Glutamatergic neuron (in vitro differentiated cells): ENCODE data around the gene ARHGAP4. TPM values are rescaled to one million over a fixed set of nuclear protein-coding genes. Genes with fewer than 3 reads are reported as not detected.

Experiments
- DNase-seq: peaks from one replicate; pipeline ENCODE4 v3.0.0; 2022
- H3K27ac Mint-ChIP-seq: one replicate; pipeline ENCODE4 v1.8.0; 2020; ENCODE audit warnings: mild to moderate bottlenecking, mixed read lengths, inconsistent platforms; ENCODE audit not compliant: unreplicated experiment
- H3K27me3 Mint-ChIP-seq: one replicate; pipeline ENCODE4 v1.8.0; 2020; ENCODE audit warnings: mild to moderate bottlenecking, moderate library complexity, mixed read lengths, inconsistent platforms; ENCODE audit not compliant: unreplicated experiment
- H3K36me3 Mint-ChIP-seq: one replicate; pipeline ENCODE4 v1.8.0; 2020; ENCODE audit warnings: mild to moderate bottlenecking, mixed read lengths, inconsistent platforms; ENCODE audit not compliant: unreplicated experiment
- H3K4me1 Mint-ChIP-seq: one replicate; pipeline ENCODE4 v1.8.0; 2020; ENCODE audit warnings: mild to moderate bottlenecking, low read depth, mixed read lengths, inconsistent platforms; ENCODE audit not compliant: unreplicated experiment
- H3K4me3 Mint-ChIP-seq: one replicate; pipeline ENCODE4 v1.8.0; 2020; ENCODE audit warnings: mild to moderate bottlenecking, mixed read lengths, inconsistent platforms; ENCODE audit not compliant: unreplicated experiment
- H3K9me3 Mint-ChIP-seq: one replicate; pipeline ENCODE4 v1.8.0; 2020; ENCODE audit warnings: mild to moderate bottlenecking, moderate library complexity, mixed read lengths, inconsistent platforms; ENCODE audit not compliant: unreplicated experiment
- total RNA-seq: library from RNA; stranded (reverse); fragmentation: NEBNext Ultra II Directional; extraction: Animal tissue kit (Norgen Biotek cat#: 25700); gene quantifications from one replicate; pipeline ENCODE4 v1.2.1, GENCODE V29; 2021; ENCODE audit not compliant: unreplicated experiment
- TF ChIP-seq, protein P1 (sequence below): fragments of 200-600 bp; sonication (generic); IDR thresholded peaks from one replicate; pipeline ENCODE4 v1.5.0; 2021; ENCODE audit not compliant: partially characterized antibody, unreplicated experiment

Gene ARHGAP4
- total RNA-seq, 1 donor from 2014 or later, result 33.5 TPM

GRCh38 chrX:153919281-153919680, 6.8 kb downstream of the ARHGAP4 start:
- no peak overlapping the region for H3K27ac Mint-ChIP-seq
- TF ChIP-seq, protein P1, sequence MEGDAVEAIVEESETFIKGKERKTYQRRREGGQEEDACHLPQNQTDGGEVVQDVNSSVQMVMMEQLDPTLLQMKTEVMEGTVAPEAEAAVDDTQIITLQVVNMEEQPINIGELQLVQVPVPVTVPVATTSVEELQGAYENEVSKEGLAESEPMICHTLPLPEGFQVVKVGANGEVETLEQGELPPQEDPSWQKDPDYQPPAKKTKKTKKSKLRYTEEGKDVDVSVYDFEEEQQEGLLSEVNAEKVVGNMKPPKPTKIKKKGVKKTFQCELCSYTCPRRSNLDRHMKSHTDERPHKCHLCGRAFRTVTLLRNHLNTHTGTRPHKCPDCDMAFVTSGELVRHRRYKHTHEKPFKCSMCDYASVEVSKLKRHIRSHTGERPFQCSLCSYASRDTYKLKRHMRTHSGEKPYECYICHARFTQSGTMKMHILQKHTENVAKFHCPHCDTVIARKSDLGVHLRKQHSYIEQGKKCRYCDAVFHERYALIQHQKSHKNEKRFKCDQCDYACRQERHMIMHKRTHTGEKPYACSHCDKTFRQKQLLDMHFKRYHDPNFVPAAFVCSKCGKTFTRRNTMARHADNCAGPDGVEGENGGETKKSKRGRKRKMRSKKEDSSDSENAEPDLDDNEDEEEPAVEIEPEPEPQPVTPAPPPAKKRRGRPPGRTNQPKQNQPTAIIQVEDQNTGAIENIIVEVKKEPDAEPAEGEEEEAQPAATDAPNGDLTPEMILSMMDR, result no peak

DNA sequence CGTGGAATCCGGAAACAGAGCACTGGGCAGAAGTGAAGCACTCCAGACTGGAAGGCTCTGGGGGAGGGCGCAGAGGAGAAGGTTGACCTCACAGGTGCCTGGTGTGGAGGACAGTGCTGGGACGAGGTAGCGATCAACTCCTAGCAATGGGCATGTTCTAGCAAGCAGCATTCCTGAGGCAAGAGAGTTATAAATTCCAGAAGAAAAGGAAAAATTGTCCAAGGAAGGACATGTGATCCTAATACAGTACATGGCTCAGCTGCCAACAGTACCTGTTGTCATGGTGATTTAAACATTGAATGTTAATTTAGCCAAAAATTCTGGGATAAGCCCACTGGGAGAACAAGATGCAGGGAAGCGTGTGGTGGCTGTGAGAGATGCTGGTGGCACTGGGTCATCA, 8.2 kb downstream of the ARHGAP4 start:
- H3K27ac Mint-ChIP-seq, result no peak overlapping the region
- H3K36me3 Mint-ChIP-seq, result no peaks in the 10 kb centered on the region
- H3K4me3 Mint-ChIP-seq, result no peak overlapping the region
- DNase-seq, result no peak
- peaks cover 3% of the 10 kb centered on the region for H3K9me3 Mint-ChIP-seq
- TF ChIP-seq, protein P1, result no peak
- peaks cover 3% of the 10 kb centered on the region for H3K27me3 Mint-ChIP-seq
- H3K4me1 Mint-ChIP-seq, result peaks cover 10% of the 10 kb centered on the region

More at GRCh38 chrX:153919281-153919680, 6.8 kb downstream of the ARHGAP4 start:
- no peak for DNase-seq
- Mint-ChIP-seq H3K27me3 (peaks cover 3% of the 10 kb centered on the region), H3K4me1 (peaks cover 10% of the 10 kb centered on the region), H3K9me3 (peaks cover 4% of the 10 kb centered on the region), H3K36me3 (no peaks in the 10 kb centered on the region), H3K4me3 (no peak overlapping the region)

- Mint-ChIP-seq H3K36me3 (no peaks in the 10 kb centered on the region), H3K27me3 (no peaks in the 10 kb centered on the region), H3K4me3 (no peak overlapping the region), H3K27ac (no peak overlapping the region), H3K4me1 (peaks cover 5% of the 10 kb centered on the region), H3K9me3 (no peaks in the 10 kb centered on the region)
- DNase-seq, result no peak
- TF ChIP-seq, protein P1, result no peak
These were observed 12.4 kb downstream of the ARHGAP4 start for GRCh38 chrX:153913701-153914100.

- Mint-ChIP-seq H3K9me3 (no peaks in the 10 kb centered on the region), H3K4me3 (no peak overlapping the region), H3K27ac (no peak overlapping the region), H3K36me3 (no peaks in the 10 kb centered on the region), H3K27me3 (no peaks in the 10 kb centered on the region), H3K4me1 (peaks cover 5% of the 10 kb centered on the region)
- TF ChIP-seq, protein P1, result no peak
- DNase-seq, result no peak
These were observed 12.9 kb downstream of the ARHGAP4 start for GRCh38 chrX:153913211-153913610.

DNA sequence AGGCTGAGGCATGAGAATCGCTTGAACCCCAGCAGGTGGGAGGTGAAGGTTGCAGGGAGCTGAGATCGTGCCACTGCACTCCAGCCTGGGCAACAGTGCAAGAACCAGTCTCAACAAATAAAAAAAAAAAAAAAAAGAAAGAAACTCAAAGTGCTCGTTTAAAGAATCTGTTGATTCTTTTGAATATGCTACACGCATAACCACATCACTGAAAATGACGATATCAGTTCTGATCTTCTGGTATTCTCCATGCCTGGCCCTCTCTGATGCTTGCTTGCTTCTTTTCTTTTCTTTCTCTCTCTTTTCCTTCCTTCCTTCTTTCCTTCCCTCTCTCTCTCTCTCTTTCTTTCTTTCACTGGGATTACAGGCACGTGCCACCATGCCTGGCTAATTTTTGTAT, 14.3 kb downstream of the ARHGAP4 start:
- no peak overlapping the region for H3K27ac Mint-ChIP-seq
- no peak overlapping the region for H3K4me3 Mint-ChIP-seq
- no peaks in the 10 kb centered on the region for H3K27me3 Mint-ChIP-seq
- H3K36me3 Mint-ChIP-seq, result no peaks in the 10 kb centered on the region
- no peak for DNase-seq
- TF ChIP-seq, protein P1, result no peak
- no peaks in the 10 kb centered on the region for H3K4me1 Mint-ChIP-seq
- no peaks in the 10 kb centered on the region for H3K9me3 Mint-ChIP-seq
